Sigmoid colon (tissue), 7 donors: Measurements from ENCODE around the gene TRIM47. TPM values are rescaled to one million over a fixed set of nuclear protein-coding genes. Genes with fewer than 3 reads are reported as not detected.
"Not testable (repeated sequence)": the region's sequence is repeated elsewhere in the genome, so short reads cannot be mapped to it uniquely, and the experiment has no call there.

Source experiments
- DNase-seq: peaks from one replicate; pipeline ENCODE4 v3.0.0-alpha.2; 2019
- H3K27ac ChIP-seq, 4 donors: fragments of 200-600 bp; sonication (generic); one replicate each; pipeline ENCODE4 v1.5.1; 2016 to 2019; ENCODE audit warnings: mild to moderate bottlenecking in 1 of 4
- H3K27me3 ChIP-seq, 3 donors: fragments of 200-600 bp; sonication (generic); one replicate each; pipeline ENCODE4 v1.5.1; 2019; ENCODE audit warnings: mild to moderate bottlenecking in 1 of 3
- H3K36me3 ChIP-seq, 4 donors: fragments of 200-600 bp; sonication (generic); one replicate each; pipeline ENCODE4 v1.5.1; 2016 to 2019
- H3K4me1 ChIP-seq, 4 donors: fragments of 200-600 bp; sonication (generic); one replicate each; pipeline ENCODE4 v1.5.1; 2017 to 2019
- H3K4me3 ChIP-seq, 4 donors: fragments of 200-600 bp; sonication (generic); one replicate each; pipeline ENCODE4 v1.5.1; 2017 to 2019; ENCODE audit warnings: mild to moderate bottlenecking in 2 of 4, moderate library complexity in 1 of 4
- H3K9me3 ChIP-seq, 4 donors: fragments of 200-600 bp in 3 of 4; sonication (generic) in 3 of 4; one replicate each; pipeline versions ENCODE4 v1.5.1 to v1.6.1; 2013 to 2019
- EP300 ChIP-seq, 4 donors: sonication (generic); formaldehyde crosslinking; IDR thresholded peaks; one replicate each; pipeline ENCODE4 v1.6.1; 2017; ENCODE audit warnings: antibody characterized with exemption in 4 of 4
- POLR2A ChIP-seq, 2 donors: fragments of 450-650 bp; IDR thresholded peaks; one replicate each; pipeline ENCODE4 v1.6.1; 2016; ENCODE audit warnings: antibody characterized with exemption in 2 of 2, mild to moderate bottlenecking in 2 of 2, moderate library complexity in 2 of 2
- POLR2AphosphoS5 ChIP-seq, 4 donors: sonication (generic); formaldehyde crosslinking; IDR thresholded peaks; one replicate each; pipeline ENCODE4 v1.6.1; 2017; ENCODE audit warnings: antibody characterized with exemption in 4 of 4
- WGBS, 2 donors: extraction: QIAGEN DNeasy Blood & Tissue Kit; methylation state at CpG; one replicate each; pipeline ENCODE4 v1.1.7; 2013; 5-methylcytosine and 5-hydroxymethylcytosine counted together
- intact Hi-C: fragments of 100-400 bp; cut with DNase I; formaldehyde crosslinking; loops from one replicate; pipeline ENCODE4 v1.15.1; 2023
- polyA plus RNA-seq, 3 donors: library from polyadenylated mRNA; stranded (reverse); fragments of 200-250 nt; gene quantifications; one replicate each; pipeline ENCODE4 v1.2.3, GENCODE V29; 2013
- total RNA-seq, 4 donors: library from RNA; depleted of rRNA; stranded (reverse); fragments of >200 nt; gene quantifications; one replicate each; pipeline ENCODE4 v1.1.0, GENCODE V29; 2016
- TF ChIP-seq, protein P1 (sequence below), 4 experiments: fragments of 450-650 bp in 3 of 4; fragments of 200-600 bp in 1 of 4; IDR thresholded peaks; one replicate each; pipeline ENCODE4 v1.5.1; 2016 to 2019; ENCODE audit warnings: antibody characterized with exemption in 4 of 4, mild to moderate bottlenecking in 3 of 4, moderate library complexity in 2 of 4
- donor health status: healthy with polysubstance abuse.
- donor health status: Bipolar disorder and iron deficiency.
- donor health status: healthy.

TRIM47 gene
- total and polyA plus RNA-seq, 7 donors, result 27.8 to 41.0 (median 39.0) TPM

DNA sequence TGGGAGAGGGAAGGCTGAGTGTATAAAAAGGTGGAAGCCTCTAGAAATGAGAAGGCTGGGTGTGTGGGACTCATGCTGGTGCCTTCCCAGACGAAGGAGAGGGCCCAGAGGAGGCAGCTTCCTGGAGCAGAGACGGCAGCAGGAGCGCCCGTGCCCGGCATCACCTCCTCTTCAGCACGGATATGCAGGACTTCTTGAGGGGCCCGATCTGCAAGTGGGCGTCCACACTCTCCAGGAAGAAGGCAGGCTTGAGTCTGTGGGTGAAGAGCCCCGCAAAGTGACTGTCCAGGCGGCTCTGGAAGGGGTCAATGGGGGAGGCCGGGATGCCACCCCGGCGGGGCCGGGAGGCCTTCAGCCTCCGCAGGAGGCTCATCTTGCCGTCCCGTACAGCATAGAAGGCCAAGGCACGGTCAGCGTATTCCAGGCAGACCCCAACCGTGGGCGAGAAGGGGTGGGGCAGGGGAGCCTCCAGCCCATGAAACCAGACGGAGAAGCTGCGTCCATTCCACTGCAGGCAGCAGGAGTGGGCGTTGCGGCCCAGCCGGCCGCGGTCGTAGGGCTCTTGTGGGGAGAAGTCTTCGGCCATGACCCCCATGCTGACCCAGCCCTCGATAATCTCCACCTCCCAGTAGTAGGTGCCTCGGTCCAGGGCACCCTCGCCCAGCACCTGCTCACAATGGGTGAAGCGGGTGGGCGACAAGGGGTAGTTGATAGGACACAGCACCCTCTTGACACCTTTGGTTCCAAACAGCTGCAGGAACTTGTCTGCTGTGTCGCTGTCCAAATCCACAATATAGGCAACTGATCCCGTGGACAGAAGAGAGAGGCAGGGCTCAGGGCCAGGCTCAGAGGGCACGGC is 3.8 kb downstream of the TRIM47 start:
- Histone ChIP-seq H3K4me3 (peak overlapping the region in 2 of 4 donors; percentile 62 to 92), H3K4me1 (peaks cover 5 to 77% (median 74%) of the 10 kb centered on the region in 4 donors), H3K9me3 (no peaks in the 10 kb centered on the region), H3K27ac (peak overlapping the region; percentile 95 to 98 (median 97)), H3K27me3 (no peaks in the 10 kb centered on the region), H3K36me3 (peaks cover 0 to 19% (median 12%) of the 10 kb centered on the region in 4 donors)
- TF ChIP-seq POLR2AphosphoS5 (IDR thresholded peaks at IDR 0.05) (no peak), EP300 (IDR thresholded peaks at IDR 0.05) (no peak), POLR2A (IDR thresholded peaks at IDR 0.05) (no peak)
- TF ChIP-seq, protein P1, sequence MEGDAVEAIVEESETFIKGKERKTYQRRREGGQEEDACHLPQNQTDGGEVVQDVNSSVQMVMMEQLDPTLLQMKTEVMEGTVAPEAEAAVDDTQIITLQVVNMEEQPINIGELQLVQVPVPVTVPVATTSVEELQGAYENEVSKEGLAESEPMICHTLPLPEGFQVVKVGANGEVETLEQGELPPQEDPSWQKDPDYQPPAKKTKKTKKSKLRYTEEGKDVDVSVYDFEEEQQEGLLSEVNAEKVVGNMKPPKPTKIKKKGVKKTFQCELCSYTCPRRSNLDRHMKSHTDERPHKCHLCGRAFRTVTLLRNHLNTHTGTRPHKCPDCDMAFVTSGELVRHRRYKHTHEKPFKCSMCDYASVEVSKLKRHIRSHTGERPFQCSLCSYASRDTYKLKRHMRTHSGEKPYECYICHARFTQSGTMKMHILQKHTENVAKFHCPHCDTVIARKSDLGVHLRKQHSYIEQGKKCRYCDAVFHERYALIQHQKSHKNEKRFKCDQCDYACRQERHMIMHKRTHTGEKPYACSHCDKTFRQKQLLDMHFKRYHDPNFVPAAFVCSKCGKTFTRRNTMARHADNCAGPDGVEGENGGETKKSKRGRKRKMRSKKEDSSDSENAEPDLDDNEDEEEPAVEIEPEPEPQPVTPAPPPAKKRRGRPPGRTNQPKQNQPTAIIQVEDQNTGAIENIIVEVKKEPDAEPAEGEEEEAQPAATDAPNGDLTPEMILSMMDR (IDR thresholded peaks at IDR 0.05), result no peak
- intact Hi-C loops, result loop anchor here (5.0 kb wide), 1 partner anchor 92 kb away; the partner anchor contains the start of gene UNK
- no peak for DNase-seq
- WGBS, 2 donors, result 92 to 93% methylated on average over 38 of the region's 38 CpGs

DNA sequence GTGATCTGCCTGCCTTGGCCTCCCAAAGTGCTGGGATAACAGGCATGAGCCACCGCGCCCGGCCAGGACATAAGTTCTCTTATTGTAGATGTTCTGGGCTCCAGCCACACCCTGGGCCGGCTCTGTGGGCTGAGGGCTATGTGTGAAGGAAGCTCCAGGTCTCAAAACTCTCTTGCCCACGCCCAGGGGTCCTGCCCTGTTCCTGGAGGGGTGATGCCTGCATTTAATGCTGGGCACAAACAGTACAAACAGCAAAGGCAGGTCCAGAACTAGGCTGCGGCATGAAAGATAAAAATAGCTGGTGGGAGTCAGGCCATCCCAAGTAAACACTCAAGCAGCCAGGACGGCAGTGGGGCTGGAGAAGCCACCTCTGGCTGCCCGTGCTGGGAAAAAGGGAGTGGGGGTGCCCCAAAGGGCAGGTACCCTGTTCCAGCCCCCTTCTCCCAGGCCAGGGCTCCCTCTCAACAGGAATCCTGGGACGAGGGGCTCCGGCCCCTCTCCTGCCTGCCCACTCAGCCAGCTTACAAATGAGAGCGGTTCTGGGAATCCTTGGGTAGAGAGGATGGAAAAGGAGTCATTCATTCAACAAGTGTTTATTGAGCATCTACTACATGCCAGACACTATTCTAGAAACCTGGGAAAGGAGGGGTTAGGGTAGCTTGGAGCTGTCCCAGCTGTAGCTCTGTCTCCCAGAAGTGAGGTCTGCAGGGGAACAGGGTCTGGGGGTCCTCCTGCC is 4.6 kb downstream of the TRIM47 start:
- no peak for DNase-seq
- Histone ChIP-seq H3K4me3 (peak overlapping the region in 1 of 4 donors; percentile 9), H3K27me3 (no peaks in the 10 kb centered on the region), H3K9me3 (no peaks in the 10 kb centered on the region), H3K4me1 (peaks cover 5 to 81% (median 79%) of the 10 kb centered on the region in 4 donors), H3K36me3 (peaks cover 0 to 19% (median 12%) of the 10 kb centered on the region in 4 donors), H3K27ac (peak overlapping the region; percentile 95 to 98 (median 97))
- intact Hi-C loops, result no loop called here
- 70 to 78% methylated on average over 11 of the region's 11 CpGs for whole genome bisulfite sequencing, 2 donors
- TF ChIP-seq POLR2AphosphoS5 (IDR thresholded peaks at IDR 0.05), result peak in 2 of 4 donors; percentile 17 to 31
- no peak for TF ChIP-seq POLR2A (IDR thresholded peaks at IDR 0.05)

GRCh38 chr17:75872434-75873351 is 5.7 kb downstream of the TRIM47 start:
- WGBS, 2 donors, result 33 to 48% methylated on average over 13 of the region's 13 CpGs
- Histone ChIP-seq H3K36me3 (peaks cover 0 to 19% (median 12%) of the 10 kb centered on the region in 4 donors), H3K9me3 (no peaks in the 10 kb centered on the region), H3K4me3 (peak overlapping the region in 1 of 4 donors; percentile 0), H3K27me3 (no peaks in the 10 kb centered on the region), H3K27ac (peak overlapping the region; percentile 95 to 98 (median 97)), H3K4me1 (peaks cover 5 to 89% (median 82%) of the 10 kb centered on the region in 4 donors)
- DNase-seq, result peak; percentile 95
- intact Hi-C loops, result no loop called here
- TF ChIP-seq POLR2A (IDR thresholded peaks at IDR 0.05), result peak in 1 of 2 donors; percentile 43
- peak in 3 of 4 donors; percentile 74 to 78 (median 75) for TF ChIP-seq POLR2AphosphoS5 (IDR thresholded peaks at IDR 0.05)
- TF ChIP-seq, protein P1 (IDR thresholded peaks at IDR 0.05), result no peak
- TF ChIP-seq EP300 (IDR thresholded peaks at IDR 0.05), result peak in 2 of 4 donors; percentile 39 to 54

- DNase-seq, intact Hi-C loops, H3K9me3 ChIP-seq, H3K27me3 ChIP-seq: not testable (repeated sequence)
- H3K27ac ChIP-seq, result peak overlapping the region; percentile 95 to 98 (median 97)
- peaks cover 0 to 15% (median 12%) of the 10 kb centered on the region in 4 donors for H3K36me3 ChIP-seq
- peaks cover 5 to 72% (median 64%) of the 10 kb centered on the region in 4 donors for H3K4me1 ChIP-seq
- H3K4me3 ChIP-seq, result peak overlapping the region in 3 of 4 donors; percentile 16 to 36 (median 31)
- 78 to 82% methylated on average over 10 of the region's 10 CpGs for WGBS, 2 donors
Observed at GRCh38 chr17:75870228-75870627, 8.2 kb downstream of the TRIM47 start.
